K562 (cell line): ENCODE results near the gene MIEN1. TPM values are rescaled to one million over a fixed set of nuclear protein-coding genes. Genes with fewer than 3 reads are reported as not detected.

ENCODE experiments used
- IRF1 ChIP-seq: sonication (generic); formaldehyde crosslinking; IDR thresholded peaks from 2 replicates; pipeline ENCODE4 v1.8.0; 2022; ENCODE audit warnings: missing genetic modification reagents, mild to moderate bottlenecking, borderline replicate concordance
- SAFB2 ChIP-seq: fragments of 200-400 bp; formaldehyde crosslinking; IDR thresholded peaks from 2 replicates; pipeline ENCODE4 v1.6.1; 2018; ENCODE audit warnings: borderline replicate concordance, low read length, low read depth, moderate library complexity; ENCODE audit not compliant: severe bottlenecking
- ZC3H8 ChIP-seq: fragments of 450-650 bp; IDR thresholded peaks from 2 replicates; pipeline ENCODE4 v1.6.1; 2017
- ZNF407 ChIP-seq: fragments of 450-650 bp; IDR thresholded peaks from 2 replicates; pipeline ENCODE4 v1.6.1; 2016; ENCODE audit warnings: low read depth
- ZNF780A ChIP-seq: fragments of 250-450 bp; sonication (Bioruptor Pico); IDR thresholded peaks from 2 replicates; pipeline ENCODE4 v1.5.0; 2021; ENCODE audit warnings: mild to moderate bottlenecking
- ZSCAN29 ChIP-seq: fragments of 450-650 bp; IDR thresholded peaks from 2 replicates; pipeline ENCODE4 v1.6.1; 2017
- polyA plus RNA-seq, 8 experiments: library from polyadenylated mRNA; depleted of rRNA in 4 of 8; stranded (reverse) in 5 of 8; unstranded in 3 of 8; fragments of >200 nt; fragmentation: Nextera tagmentation in 2 of 8; fragmentation: Illumina TruSeq in 1 of 8; extraction: Ambion mirVana in 2 of 8; extraction: Trizol in 1 of 8; gene quantifications; 2 replicates each; pipeline versions ENCODE4 v1.2.1 to v1.2.3, GENCODE V29; 2011 to 2014; ENCODE audit warnings: inconsistent platforms in 1 of 8, missing spikeins in 1 of 8
- total RNA-seq, 7 experiments: library from RNA; depleted of rRNA in 6 of 7; stranded (reverse); fragments of >200 nt in 6 of 7; fragmentation: Illumina TruSeq in 2 of 7; extraction: Trizol in 2 of 7; gene quantifications; 2 replicates each; pipeline versions ENCODE4 v1.2.1 to v1.2.3, GENCODE V29; 2011 to 2021; ENCODE audit warnings: low replicate concordance in 1 of 7

Gene MIEN1
- total and polyA plus RNA-seq, 9 of the 15 experiments (the other 6 are each of a cell fraction or from before 2014, with no cell fraction given) = 61.3 to 142 (median 78.9) TPM

- TF ChIP-seq IRF1 = no peak
- TF ChIP-seq SAFB2 = no peak
- no peak for TF ChIP-seq ZNF407
- no peak for TF ChIP-seq ZNF780A
- no peak for TF ChIP-seq ZSCAN29
- no peak for TF ChIP-seq ZC3H8
- TF ChIP-seq, all 486 proteins: peak for 0
These were observed 15.2 kb upstream of the MIEN1 start (continued) for GRCh38 chr17:39745335-39746144.
